ENCODE data around the gene OXNAD1.

DNA sequence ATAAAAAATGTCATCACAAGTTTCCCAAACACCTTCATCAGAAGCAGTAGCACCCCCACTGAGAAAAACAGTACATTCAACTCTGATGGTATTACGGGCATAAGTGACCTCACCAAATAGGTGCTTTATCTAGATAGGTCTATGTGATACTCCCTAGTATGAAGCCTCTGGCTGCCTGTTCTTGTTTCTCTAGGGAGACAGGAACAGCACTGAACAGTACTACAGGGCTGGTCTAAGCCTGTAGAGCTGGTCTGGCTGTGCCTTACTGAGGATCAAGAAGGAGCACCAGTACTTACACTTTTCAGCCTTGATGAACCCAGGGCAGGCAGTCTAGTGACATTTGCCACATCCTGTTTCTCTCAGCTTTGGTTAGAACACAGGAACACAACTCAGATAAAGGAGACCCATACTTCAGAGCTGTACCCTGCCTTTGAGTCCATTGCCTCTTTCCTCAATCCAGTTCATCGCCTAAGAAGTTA, 35.9 kb downstream of the OXNAD1 start:
- no peak for TF ChIP-seq MAX (IDR thresholded peaks at IDR 0.05; ENCODE audit: low read depth)
- no peak for TF ChIP-seq SMC3 (IDR thresholded peaks at IDR 0.05; ENCODE audit: low read depth, low read length)
- TF ChIP-seq RAD21 (IDR thresholded peaks at IDR 0.05; ENCODE audit: low read length): no peak
- no peak for TF ChIP-seq MXI1 (IDR thresholded peaks at IDR 0.05; ENCODE audit: low read depth, low read length)
- TF ChIP-seq CTCF (IDR thresholded peaks at IDR 0.05): no peak
- no peak for TF ChIP-seq RXRA (IDR thresholded peaks at IDR 0.05; ENCODE audit: borderline replicate concordance, low read depth)
- TF ChIP-seq REST (IDR thresholded peaks at IDR 0.05; ENCODE audit: low read depth, low read length): no peak
- TF ChIP-seq POLR2AphosphoS5 (IDR thresholded peaks at IDR 0.05; ENCODE audit: low read depth, low read length): no peak
- TF ChIP-seq FOXM1 (IDR thresholded peaks at IDR 0.05; ENCODE audit: low read depth): no peak
